T-cell (primary cell): ENCODE results near the gene PLXDC1. TPM values are rescaled to one million over a fixed set of nuclear protein-coding genes. Genes with fewer than 3 reads are reported as not detected.

Experiments
- ATAC-seq, 4 experiments: fragments of 200-7000 bp in 3 of 4; fragments of 150-1000 bp in 1 of 4; cut with Tn5 transposase; replicated peaks in 1 of 4; 1 replicate in 3 of 4; 2 replicates in 1 of 4; pipeline ENCODE4 v1.10.0; 2021; ENCODE audit warnings: moderate library complexity in 3 of 4, mild to moderate bottlenecking in 2 of 4, moderate number of reproducible peaks in 1 of 4
- CTCF ChIA-PET, 2 donors: fragments of 300-600 bp; sonication (Branson Sonifier 250); formaldehyde crosslinking; loops; one replicate each; lab custom pipeline; 2022; ENCODE audit warnings: antibody characterized with exemption in 2 of 2; lab: Charles Lee
- POLR2A ChIA-PET, 2 donors: fragments of 300-600 bp; sonication (Branson Sonifier 250); formaldehyde crosslinking; loops; one replicate each; lab custom pipeline; 2022; ENCODE audit warnings: antibody characterized with exemption in 2 of 2; lab: Charles Lee
- DNase-seq, 35 experiments: peaks; one replicate each; pipeline versions ENCODE4 v3.0.0 to v3.0.0-alpha.2; 2013 to 2023
- H3K27ac ChIP-seq: one replicate; pipeline ENCODE4 v1.5.1; 2013; ENCODE audit warnings: low read length
- H3K27me3 ChIP-seq, 2 experiments: replicated peaks in 1 of 2; 1 replicate in 1 of 2; 2 replicates in 1 of 2; pipeline versions ENCODE4 v1.6.1 to v1.7.0; 2013; ENCODE audit warnings: low read length in 1 of 2, mixed read lengths in 1 of 2; ENCODE audit not compliant: control insufficient read depth in 2 of 2, insufficient read depth in 2 of 2; ENCODE audit errors: extremely low read depth in 1 of 2
- H3K36me3 ChIP-seq, 2 donors: 1 replicate in 1 of 2; 2 replicates in 1 of 2; pipeline versions ENCODE4 v1.6.1 to v1.7.0; 2013; ENCODE audit warnings: low read length in 1 of 2; ENCODE audit not compliant: control insufficient read depth in 2 of 2, insufficient read depth in 1 of 2; ENCODE audit errors: extremely low read depth in 1 of 2
- H3K4me1 ChIP-seq, 2 experiments: 1 replicate in 1 of 2; 2 replicates in 1 of 2; pipeline versions ENCODE4 v1.6.1 to v1.7.0; 2013; ENCODE audit warnings: low read length in 2 of 2, mixed read lengths in 1 of 2; ENCODE audit not compliant: insufficient read depth in 2 of 2, control insufficient read depth in 1 of 2; ENCODE audit errors: extremely low read depth in 1 of 2
- H3K4me3 ChIP-seq, 2 donors: 1 replicate in 1 of 2; 2 replicates in 1 of 2; pipeline versions ENCODE4 v1.5.1 to v1.7.0; 2013; ENCODE audit warnings: mild to moderate bottlenecking in 2 of 2, low read length in 1 of 2, moderate library complexity in 1 of 2; ENCODE audit not compliant: control insufficient read depth in 1 of 2; ENCODE audit errors: extremely low read depth in 1 of 2
- H3K9me3 ChIP-seq: 2 replicates; pipeline ENCODE4 v1.7.0; 2013
- H3K27ac Mint-ChIP-seq, 2 donors: one replicate each; pipeline ENCODE4 v1.8.0; 2020 to 2021; ENCODE audit warnings: mild to moderate bottlenecking in 2 of 2, mixed read lengths in 2 of 2
- H3K27me3 Mint-ChIP-seq, 2 donors: one replicate each; pipeline ENCODE4 v1.8.0; 2021 to 2022; ENCODE audit warnings: mixed read lengths in 2 of 2
- H3K36me3 Mint-ChIP-seq: one replicate; pipeline ENCODE4 v1.8.0; 2021; ENCODE audit warnings: mixed read lengths
- H3K4me1 Mint-ChIP-seq, 3 donors: one replicate each; pipeline ENCODE4 v1.8.0; 2020 to 2022; ENCODE audit warnings: mixed read lengths in 3 of 3, mild to moderate bottlenecking in 1 of 3
- H3K4me3 Mint-ChIP-seq, 3 donors: one replicate each; pipeline ENCODE4 v1.8.0; 2020 to 2022; ENCODE audit warnings: mild to moderate bottlenecking in 3 of 3, mixed read lengths in 3 of 3, moderate library complexity in 3 of 3
- H3K9me3 Mint-ChIP-seq, 3 donors: one replicate each; pipeline ENCODE4 v1.8.0; 2020 to 2022; ENCODE audit warnings: mixed read lengths in 3 of 3
- WGBS: methylation state at CpG from one replicate; pipeline ENCODE4 v1.1.5; 2013; ENCODE audit warnings: missing lambda C conversion rate; ENCODE audit not compliant: insufficient coverage; 5-methylcytosine and 5-hydroxymethylcytosine counted together
- total RNA-seq, 35 experiments: library from RNA in 6 of 35; stranded (reverse) in 6 of 35; fragments of 120-200 nt in 1 of 35; gene quantifications; one replicate each; pipeline versions ENCODE4 v1.2.1 to v1.2.4 and lab custom pipeline; 2013 to 2026

Gene PLXDC1
- total RNA-seq, 5 donors from 2014 or later (not counting 1 experiment from before 2014, with no cell fraction given), result 6.3 to 74.9 (median 13.9) TPM

GRCh38 chr17:39064819-39065218 is 86.6 kb downstream of the PLXDC1 start:
- Mint-ChIP-seq H3K4me3 (no peak overlapping the region), H3K9me3 (no peaks in the 10 kb centered on the region), H3K36me3 (no peaks in the 10 kb centered on the region), H3K27ac (no peak overlapping the region), H3K27me3 (no peaks in the 10 kb centered on the region), H3K4me1 (peaks cover 7 to 19% (median 12%) of the 10 kb centered on the region in 3 donors)
- peaks cover 0 to 9% of the 10 kb centered on the region in 2 experiments for H3K4me1 ChIP-seq
- ATAC-seq (no peak), DNase-seq (no peak)
- WGBS, result 93% methylated on average over 3 of the region's 5 CpGs
- H3K4me3 ChIP-seq, result no peak overlapping the region
- POLR2A ChIA-PET, result no interaction called here
- no peaks in the 10 kb centered on the region for H3K9me3 ChIP-seq
- H3K36me3 ChIP-seq, result no peaks in the 10 kb centered on the region
- no peaks in the 10 kb centered on the region for H3K27me3 ChIP-seq
- CTCF ChIA-PET, result interaction anchor here in 1 of 2 donors (1.4 kb wide), 1 partner anchor 88 kb away, joined by 4 read pairs; no protein-coding TSS in a partner anchor
- H3K27ac ChIP-seq, result no peak overlapping the region

DNA sequence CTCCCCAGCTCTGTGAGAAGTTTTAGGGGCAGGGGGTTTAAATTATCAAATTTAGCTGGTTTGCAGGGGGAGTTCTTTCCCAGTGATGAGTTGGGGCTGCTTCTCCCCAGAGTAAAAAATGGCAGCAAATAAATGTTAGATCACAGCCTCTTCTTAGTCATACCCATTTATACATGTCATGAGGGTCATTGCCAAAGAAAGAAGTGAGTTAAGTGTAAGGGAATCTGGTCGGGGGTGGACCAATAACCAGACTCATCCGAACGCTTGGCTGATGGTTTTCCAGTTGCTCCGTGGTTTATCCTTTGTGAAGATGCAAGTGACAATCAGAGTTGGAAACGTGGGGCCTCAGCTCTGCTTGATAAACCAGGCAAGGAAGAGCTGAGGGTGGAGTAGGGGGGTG is 87.1 kb downstream of the PLXDC1 start:
- ChIA-PET CTCF (interaction anchor here in 1 of 2 donors (0.6 to 1.4 kb wide), 2 partner anchors 88 to 137 kb away, joined by 3 to 4 read pairs; no protein-coding TSS in a partner anchor), POLR2A (no interaction called here)
- no peaks in the 10 kb centered on the region for H3K27me3 Mint-ChIP-seq
- no peaks in the 10 kb centered on the region for H3K36me3 ChIP-seq
- H3K4me1 ChIP-seq, result peaks cover 0 to 5% of the 10 kb centered on the region in 2 experiments
- ATAC-seq (no peak), DNase-seq (no peak)
- no peak overlapping the region for H3K4me3 ChIP-seq
- WGBS, result 80% methylated on average over 5 of the region's 5 CpGs
- H3K27ac Mint-ChIP-seq, result no peak overlapping the region
- H3K27me3 ChIP-seq, result no peaks in the 10 kb centered on the region
- no peak overlapping the region for H3K4me3 Mint-ChIP-seq
- no peaks in the 10 kb centered on the region for H3K9me3 Mint-ChIP-seq
- peaks cover 4 to 15% (median 9%) of the 10 kb centered on the region in 3 donors for H3K4me1 Mint-ChIP-seq
- H3K9me3 ChIP-seq, result no peaks in the 10 kb centered on the region
- no peak overlapping the region for H3K27ac ChIP-seq
- no peaks in the 10 kb centered on the region for H3K36me3 Mint-ChIP-seq

GRCh38 chr17:39063681-39064069 is 87.8 kb downstream of the PLXDC1 start:
- no peak overlapping the region for H3K4me3 Mint-ChIP-seq
- no peak overlapping the region for H3K27ac Mint-ChIP-seq
- no peak overlapping the region for H3K4me3 ChIP-seq
- ATAC-seq (no peak), DNase-seq (no peak)
- no peaks in the 10 kb centered on the region for H3K27me3 Mint-ChIP-seq
- no peak overlapping the region for H3K27ac ChIP-seq
- ChIA-PET CTCF (interaction anchor here in 1 of 2 donors (1.4 kb wide), 1 partner anchor 89 kb away, joined by 4 read pairs; no protein-coding TSS in a partner anchor), POLR2A (no interaction called here)
- H3K36me3 ChIP-seq, result no peaks in the 10 kb centered on the region
- WGBS, result 90% methylated on average over 1 of the region's 1 CpG
- H3K9me3 ChIP-seq, result no peaks in the 10 kb centered on the region
- H3K9me3 Mint-ChIP-seq, result no peaks in the 10 kb centered on the region
- H3K4me1 Mint-ChIP-seq, result peaks cover 4 to 11% (median 7%) of the 10 kb centered on the region in 3 donors
- peaks cover 0 to 2% of the 10 kb centered on the region in 2 experiments for H3K4me1 ChIP-seq
- no peaks in the 10 kb centered on the region for H3K27me3 ChIP-seq
- H3K36me3 Mint-ChIP-seq, result no peaks in the 10 kb centered on the region

DNA sequence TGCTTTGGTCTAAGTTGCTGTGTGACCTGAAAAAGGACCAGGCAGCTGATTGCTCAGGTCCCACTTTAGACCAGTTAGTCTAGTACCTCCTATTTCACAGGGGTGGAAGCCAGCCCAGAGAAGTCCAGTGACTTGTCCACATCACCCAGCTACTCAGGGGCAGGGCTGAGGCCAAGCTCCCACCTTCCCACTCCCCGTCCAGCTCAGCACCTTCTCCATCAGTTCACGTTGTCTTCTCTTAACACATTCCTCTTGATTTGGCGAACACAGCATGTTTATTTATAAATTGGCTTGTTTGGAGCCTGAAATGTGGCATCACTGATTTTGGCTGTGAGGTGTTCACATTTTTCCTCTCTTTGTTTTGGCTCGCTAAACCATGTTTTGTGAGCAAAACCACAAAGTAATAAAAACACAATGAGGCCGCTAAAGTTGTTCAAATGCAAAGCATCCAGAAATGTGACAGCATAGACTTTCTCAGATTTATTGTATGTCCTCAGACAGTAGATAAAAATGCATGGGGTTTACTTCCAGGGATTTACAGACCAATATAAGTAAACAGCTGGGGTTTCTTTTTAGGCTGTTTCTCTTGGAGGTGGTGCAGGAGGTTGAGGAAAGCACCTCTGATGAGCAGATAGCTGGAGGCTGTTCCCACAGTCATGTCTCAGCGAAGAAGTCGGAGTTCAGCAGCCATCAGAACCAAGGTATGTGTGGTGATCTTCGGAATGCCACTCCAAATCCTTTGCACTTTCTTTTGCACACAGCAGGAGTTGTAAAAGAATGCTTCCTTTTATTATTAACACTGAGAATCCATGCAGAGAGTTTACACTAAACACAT is 88.4 kb downstream of the PLXDC1 start:
- Mint-ChIP-seq H3K4me1 (peaks cover 4 to 11% (median 8%) of the 10 kb centered on the region in 3 donors), H3K9me3 (no peaks in the 10 kb centered on the region), H3K4me3 (no peak overlapping the region), H3K36me3 (no peaks in the 10 kb centered on the region), H3K27me3 (no peaks in the 10 kb centered on the region), H3K27ac (peak overlapping the region in 1 of 2 donors; percentile 13)
- no peaks in the 10 kb centered on the region for H3K36me3 ChIP-seq
- CTCF ChIA-PET, result interaction anchor here in 1 of 2 donors (0.5 kb wide), 1 partner anchor 142 kb away, joined by 3 read pairs; no protein-coding TSS in a partner anchor
- ATAC-seq, result no peak
- no peak overlapping the region for H3K27ac ChIP-seq
- H3K27me3 ChIP-seq, result no peaks in the 10 kb centered on the region
- no peaks in the 10 kb centered on the region for H3K9me3 ChIP-seq
- POLR2A ChIA-PET, result no interaction called here
- 100% methylated on average over 2 of the region's 8 CpGs for WGBS
- DNase-seq, result no peak
- no peak overlapping the region for H3K4me3 ChIP-seq
- peaks cover 0 to 2% of the 10 kb centered on the region in 2 experiments for H3K4me1 ChIP-seq

DNA sequence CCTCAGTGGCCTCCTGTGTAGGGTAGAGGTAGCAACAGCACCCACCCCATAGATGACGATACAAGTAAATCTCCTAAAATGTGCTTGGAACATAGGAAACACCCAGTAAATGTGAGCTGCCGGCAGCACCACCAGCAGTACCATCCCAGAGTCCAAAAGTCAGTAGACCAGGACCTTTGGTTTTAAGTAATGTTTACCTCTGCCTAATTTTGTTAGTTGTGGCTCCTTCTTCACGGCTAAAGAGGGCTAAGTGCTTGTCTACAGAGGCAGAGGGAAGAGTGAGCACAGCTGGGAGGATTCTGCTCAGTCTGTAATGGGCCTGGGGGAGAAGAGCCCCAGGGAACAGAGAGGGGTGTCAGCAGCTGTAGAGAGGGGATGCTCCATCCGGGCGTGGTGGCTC is 92.9 kb downstream of the PLXDC1 start:
- POLR2A ChIA-PET, result interaction anchor here in 1 of 2 donors (0.6 kb wide), 2 partner anchors 44 to 59 kb away, joined by 3 to 5 read pairs; no protein-coding TSS in a partner anchor
- 100% methylated on average over 1 of the region's 5 CpGs for WGBS
- no peak for ATAC-seq
- Mint-ChIP-seq H3K9me3 (no peaks in the 10 kb centered on the region), H3K27me3 (no peaks in the 10 kb centered on the region), H3K27ac (no peak overlapping the region), H3K4me3 (no peak overlapping the region), H3K36me3 (no peaks in the 10 kb centered on the region), H3K4me1 (peaks cover 10 to 20% (median 19%) of the 10 kb centered on the region in 3 donors)
- CTCF ChIA-PET, result no interaction called here
- no peak for DNase-seq
- H3K9me3 ChIP-seq, result no peaks in the 10 kb centered on the region
- H3K4me1 ChIP-seq, result peaks cover 2 to 13% of the 10 kb centered on the region in 2 experiments
- H3K27ac ChIP-seq, result no peak overlapping the region
- H3K4me3 ChIP-seq, result no peak overlapping the region
- no peaks in the 10 kb centered on the region for H3K36me3 ChIP-seq
- H3K27me3 ChIP-seq, result no peaks in the 10 kb centered on the region

DNA sequence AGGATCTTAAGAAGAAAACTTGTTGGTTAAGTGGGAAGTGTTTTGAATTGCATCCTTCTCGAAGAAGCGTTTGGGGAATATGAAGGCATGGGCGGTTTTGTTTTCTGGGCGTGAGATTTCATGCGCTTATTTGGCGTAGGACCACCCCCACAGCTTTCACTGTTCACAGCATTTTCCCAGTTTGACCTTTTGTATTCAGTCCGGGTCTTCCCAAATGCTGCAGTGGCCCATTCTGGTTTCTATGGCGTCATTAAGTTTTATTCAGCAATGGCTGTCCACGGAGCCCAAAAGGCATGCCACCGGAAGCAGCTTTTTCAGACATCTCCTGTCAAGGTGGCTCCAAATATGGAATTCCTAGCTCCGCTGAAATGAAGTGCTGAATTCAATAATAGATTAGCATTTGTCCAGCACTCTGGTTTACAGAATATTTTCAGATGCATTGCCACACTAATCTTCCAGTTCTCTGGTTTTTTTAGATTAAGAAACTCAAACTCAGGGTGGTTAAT is 93.7 kb downstream of the PLXDC1 start:
- H3K27ac Mint-ChIP-seq, result peak overlapping the region in 1 of 2 donors; percentile 3
- WGBS, result 93% methylated on average over 8 of the region's 11 CpGs

More for the DNA sequence above, 93.7 kb downstream of the PLXDC1 start:
- POLR2A ChIA-PET, result interaction anchor here in 1 of 2 donors (0.5 kb wide), 1 partner anchor 124 kb away, joined by 4 read pairs; no protein-coding TSS in a partner anchor
- Histone ChIP-seq H3K27ac (no peak overlapping the region), H3K4me1 (peaks cover 2 to 11% of the 10 kb centered on the region in 2 experiments), H3K36me3 (no peaks in the 10 kb centered on the region), H3K4me3 (peak overlapping the region in 1 of 2 donors; percentile 86), H3K27me3 (no peaks in the 10 kb centered on the region), H3K9me3 (no peaks in the 10 kb centered on the region)
- Mint-ChIP-seq H3K4me3 (peak overlapping the region; percentile 72 to 84 (median 73)), H3K9me3 (no peaks in the 10 kb centered on the region), H3K36me3 (no peaks in the 10 kb centered on the region), H3K4me1 (peaks cover 6 to 13% (median 11%) of the 10 kb centered on the region in 3 donors), H3K27me3 (no peaks in the 10 kb centered on the region)
- CTCF ChIA-PET, result interaction anchor here in 1 of 2 donors (0.7 kb wide), 1 partner anchor 138 kb away, joined by 16 read pairs; no protein-coding TSS in a partner anchor
- no peak for DNase-seq
- ATAC-seq, result no peak
